GM10266 (cell line): ENCODE data around the gene IMPDH2.

Source experiments
- DNase-seq: peaks from one replicate; pipeline ENCODE4 v3.0.0; 2012; ENCODE audit errors: extremely low spot score
- TF ChIP-seq, protein P1 (sequence below): IDR thresholded peaks from 2 replicates; pipeline ENCODE4 v1.5.1; 2012; ENCODE audit warnings: mild to moderate bottlenecking, low read depth; ENCODE audit not compliant: control insufficient read depth, insufficient read depth; ENCODE audit errors: missing control alignments

IMPDH2 gene

DNA sequence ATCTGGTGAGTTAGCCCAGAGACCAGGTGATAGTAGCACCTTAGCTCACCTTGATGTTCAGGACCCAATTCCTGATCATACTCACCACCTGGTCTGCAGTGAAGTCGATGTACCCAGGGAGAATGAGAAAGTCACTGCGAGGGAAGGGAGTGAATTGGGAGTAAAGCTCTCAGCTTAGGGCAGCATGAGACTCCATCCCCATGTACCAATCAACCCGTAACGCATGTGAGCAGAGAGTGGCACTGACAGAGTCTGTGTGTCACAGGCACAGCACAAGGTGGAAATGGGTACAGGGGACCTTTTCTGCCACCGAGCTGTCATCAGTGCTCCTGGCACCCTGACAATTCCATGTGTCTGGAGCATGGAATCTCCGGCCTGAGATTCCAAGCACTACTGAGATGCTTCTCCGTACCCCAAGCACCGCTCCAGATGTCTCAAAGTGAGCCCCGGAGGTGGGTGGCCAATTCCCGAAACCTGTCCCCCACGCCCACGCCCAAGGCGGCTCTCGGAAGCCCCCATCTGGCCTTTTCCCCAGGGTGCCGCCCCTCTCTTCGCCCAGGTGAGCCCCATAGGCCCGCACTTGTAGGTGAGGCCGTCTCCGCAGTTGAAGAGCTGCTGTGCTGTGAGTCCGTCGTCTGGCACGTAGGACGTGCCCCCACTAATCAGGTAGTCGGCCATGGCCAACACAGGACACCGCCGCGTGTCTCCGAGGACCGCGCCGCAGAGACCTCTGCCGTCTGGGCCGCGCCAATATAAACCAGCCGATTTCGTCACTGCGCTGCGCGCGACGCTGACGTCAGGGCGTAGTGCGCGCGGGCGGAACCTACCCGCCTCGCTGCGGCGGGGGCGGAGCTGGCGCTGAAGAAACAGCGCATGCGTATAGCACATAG lies at the start of gene IMPDH2:
Gene IMPDH2 (minus strand): TSS at position 726 of the 890 bp plus-strand sequence. CDS start 48 bp downstream, at position 678.
- TF ChIP-seq, protein P1, sequence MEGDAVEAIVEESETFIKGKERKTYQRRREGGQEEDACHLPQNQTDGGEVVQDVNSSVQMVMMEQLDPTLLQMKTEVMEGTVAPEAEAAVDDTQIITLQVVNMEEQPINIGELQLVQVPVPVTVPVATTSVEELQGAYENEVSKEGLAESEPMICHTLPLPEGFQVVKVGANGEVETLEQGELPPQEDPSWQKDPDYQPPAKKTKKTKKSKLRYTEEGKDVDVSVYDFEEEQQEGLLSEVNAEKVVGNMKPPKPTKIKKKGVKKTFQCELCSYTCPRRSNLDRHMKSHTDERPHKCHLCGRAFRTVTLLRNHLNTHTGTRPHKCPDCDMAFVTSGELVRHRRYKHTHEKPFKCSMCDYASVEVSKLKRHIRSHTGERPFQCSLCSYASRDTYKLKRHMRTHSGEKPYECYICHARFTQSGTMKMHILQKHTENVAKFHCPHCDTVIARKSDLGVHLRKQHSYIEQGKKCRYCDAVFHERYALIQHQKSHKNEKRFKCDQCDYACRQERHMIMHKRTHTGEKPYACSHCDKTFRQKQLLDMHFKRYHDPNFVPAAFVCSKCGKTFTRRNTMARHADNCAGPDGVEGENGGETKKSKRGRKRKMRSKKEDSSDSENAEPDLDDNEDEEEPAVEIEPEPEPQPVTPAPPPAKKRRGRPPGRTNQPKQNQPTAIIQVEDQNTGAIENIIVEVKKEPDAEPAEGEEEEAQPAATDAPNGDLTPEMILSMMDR = peak; percentile 38
- peak; percentile 89 for DNase-seq

DNA sequence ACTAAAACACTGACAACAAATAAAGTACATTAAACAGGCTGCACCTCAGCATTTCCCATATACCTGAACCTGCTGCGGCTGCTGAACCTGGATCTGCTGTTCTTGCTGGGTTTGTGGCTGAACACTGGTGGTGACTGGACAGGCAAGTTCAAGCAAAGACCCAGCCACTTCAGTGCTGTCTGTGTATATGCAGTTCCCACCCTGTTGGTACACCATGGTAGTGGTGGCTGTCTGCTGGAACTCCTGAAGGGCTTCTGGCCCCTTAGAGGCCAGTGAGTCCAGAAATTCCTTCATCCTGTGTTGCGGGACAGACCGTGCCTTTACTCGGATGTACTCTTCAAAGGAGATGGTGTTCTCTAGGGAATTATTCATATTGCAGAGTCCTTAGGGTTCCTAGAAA lies 47.4 kb upstream of the IMPDH2 start:
- DNase-seq = no peak
- TF ChIP-seq, protein P1 = no peak

DNA sequence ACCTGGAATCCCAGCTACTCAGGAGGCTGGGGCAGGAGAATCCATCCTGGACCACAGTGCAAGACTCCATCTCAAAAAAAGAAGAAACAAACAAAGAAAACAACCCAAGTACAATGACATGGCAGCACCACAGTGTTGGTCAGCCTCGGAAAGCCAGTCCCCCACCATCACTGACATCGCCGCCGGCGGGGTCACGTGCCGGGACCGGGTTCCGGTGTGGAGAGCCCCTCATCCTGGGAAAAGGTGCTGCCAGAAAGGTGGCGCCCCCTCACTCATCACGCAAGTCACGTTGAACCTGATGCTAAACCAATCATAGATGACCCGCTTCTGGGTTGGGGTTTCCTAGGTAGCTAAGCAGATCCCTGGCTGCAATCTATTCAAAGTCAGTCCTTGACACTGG lies 46.9 kb upstream of the IMPDH2 start:
- DNase-seq = no peak

DNA sequence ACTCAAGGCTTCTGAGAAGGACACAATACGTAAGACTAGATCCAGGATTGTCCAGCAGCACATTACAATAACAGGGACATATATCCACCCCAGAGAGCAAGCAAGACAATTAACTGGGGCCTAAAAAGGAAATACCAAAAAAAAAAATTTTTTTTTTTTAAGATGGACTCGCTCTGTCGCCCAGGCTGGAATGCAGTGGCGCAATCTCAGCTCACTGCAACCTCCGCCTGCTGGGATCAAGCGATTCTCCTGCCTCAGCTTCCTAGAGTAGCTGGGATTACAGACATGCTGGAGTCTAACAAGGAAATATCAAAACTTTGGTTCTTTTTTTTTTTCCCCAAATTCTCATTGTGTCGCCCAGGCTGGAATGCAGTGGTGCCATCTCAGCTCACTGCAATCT lies 28.8 kb upstream of the IMPDH2 start:
- TF ChIP-seq, protein P1 = no peak
- DNase-seq = no peak

More for the DNA sequence above, 46.9 kb upstream of the IMPDH2 start:
- TF ChIP-seq, protein P1 = no peak

DNA sequence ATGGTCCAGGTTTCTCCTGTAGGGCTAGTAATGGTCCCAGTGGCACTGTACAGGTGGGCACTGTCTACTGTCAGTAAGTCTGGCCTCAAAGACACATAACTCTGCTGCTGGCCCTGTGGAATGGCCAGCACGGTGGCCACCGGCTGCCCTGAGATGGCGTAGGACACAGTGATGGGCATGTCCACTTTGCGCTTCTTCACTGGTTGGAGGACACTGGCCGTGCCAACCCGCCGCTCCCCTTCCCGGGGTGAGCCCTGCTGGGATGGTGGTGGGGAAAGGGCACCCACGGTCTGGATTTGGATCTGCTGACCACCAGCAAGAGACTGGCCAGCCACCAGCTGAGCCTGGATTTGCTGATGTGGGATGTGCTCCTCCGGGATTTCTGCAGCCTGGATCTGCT lies 28.1 kb upstream of the IMPDH2 start:
- TF ChIP-seq, protein P1 = no peak
- no peak for DNase-seq

DNA sequence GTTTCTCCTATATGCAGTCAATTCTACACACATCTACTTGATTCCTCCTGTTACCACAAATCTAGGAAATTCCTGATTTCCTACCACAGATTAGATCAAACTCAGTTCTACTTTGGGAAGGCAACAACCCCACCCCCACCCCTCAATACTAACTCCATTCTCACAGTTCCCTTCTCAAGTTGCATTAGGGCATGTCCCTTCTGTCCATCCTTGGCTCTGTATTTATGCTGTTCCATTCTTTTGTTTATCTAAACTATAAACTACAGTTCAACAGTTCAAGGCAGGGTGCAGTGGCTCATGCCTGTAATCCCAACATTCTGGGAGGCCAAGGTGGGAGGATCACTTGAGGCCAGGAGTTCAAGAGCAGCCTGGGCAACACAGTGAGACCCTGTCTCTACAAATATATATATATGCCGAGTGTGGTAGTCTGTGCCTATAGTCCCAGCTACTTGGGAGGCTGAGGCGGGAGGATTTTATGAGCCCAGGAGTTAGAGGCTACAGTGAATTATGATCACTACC lies 25.2 kb upstream of the IMPDH2 start:
- no peak for DNase-seq
- TF ChIP-seq, protein P1 = no peak

DNA sequence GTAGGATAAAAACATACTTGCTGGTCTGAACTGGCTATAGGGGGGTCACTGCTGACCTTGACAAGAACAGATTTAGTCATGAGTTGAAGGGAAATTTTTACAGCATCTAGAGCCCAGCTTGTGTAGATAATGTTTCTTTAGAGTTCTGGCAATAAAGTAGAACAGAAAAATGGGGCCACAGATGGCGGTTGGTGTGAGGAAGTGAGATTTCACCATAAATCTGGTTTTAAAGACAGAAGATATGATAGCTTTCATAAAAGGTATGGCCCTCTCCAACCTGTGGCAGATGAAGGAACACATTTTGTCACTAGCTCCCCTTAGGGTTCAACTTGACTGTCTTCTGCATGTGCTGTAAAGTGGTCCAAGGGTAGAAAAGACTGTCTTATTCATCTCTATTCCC lies 24.3 kb upstream of the IMPDH2 start:
- DNase-seq = no peak
- TF ChIP-seq, protein P1 = no peak
